ENCODE results near the gene TFAP2E.

The TFAP2E gene

DNA sequence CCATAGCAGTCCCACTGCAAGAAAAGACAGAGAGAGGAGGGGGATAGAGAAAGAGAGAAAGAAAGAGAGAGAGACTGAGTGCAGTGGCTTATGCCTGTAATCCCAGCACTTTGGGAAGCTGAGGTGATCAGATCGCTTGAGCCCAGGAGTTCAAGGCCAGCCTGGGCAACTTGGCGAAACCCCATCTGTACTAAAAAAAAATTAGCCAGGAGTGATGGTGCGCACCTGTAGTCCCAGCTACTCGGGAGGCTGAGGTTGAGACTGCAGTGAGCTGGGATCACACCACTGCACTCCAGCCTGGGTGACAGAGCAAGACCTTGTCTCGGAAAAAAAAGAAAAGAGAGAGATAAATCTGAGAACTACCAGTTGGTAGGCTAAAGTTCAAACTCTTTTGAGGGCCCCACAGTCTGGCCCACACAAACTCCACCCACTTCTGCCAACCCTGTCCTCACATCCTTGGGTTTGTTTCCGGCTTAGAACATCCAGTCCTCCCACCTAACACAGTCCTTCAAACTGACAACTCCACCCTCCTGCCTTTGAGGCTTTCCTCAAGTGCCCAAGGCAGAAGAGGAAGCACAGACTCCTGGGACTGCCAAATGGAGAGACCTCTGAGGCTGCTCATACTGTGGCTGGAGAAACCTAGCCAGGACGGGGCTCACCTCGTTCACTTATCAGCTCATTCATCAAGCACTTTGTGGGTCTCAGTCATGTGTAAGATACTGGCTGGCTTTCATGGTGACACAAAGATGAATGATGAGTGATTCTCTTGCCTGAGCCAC is 20.1 kb downstream of the TFAP2E start:
- H3K9ac ChIP-seq (ENCODE audit: low read depth, low read length): no peak overlapping the region
- no peaks in the 10 kb centered on the region for H3K9me3 ChIP-seq (ENCODE audit: insufficient read depth, low read depth, low read length)
- H3K27me3 ChIP-seq (ENCODE audit: insufficient read depth, low read length): no peaks in the 10 kb centered on the region
- H3K36me3 ChIP-seq (ENCODE audit: insufficient read depth, low read depth, low read length): no peaks in the 10 kb centered on the region
- no peak overlapping the region for H3K4me3 ChIP-seq (ENCODE audit: low read length)
- no peak overlapping the region for H3K27ac ChIP-seq (ENCODE audit: low read length)
- no peaks in the 10 kb centered on the region for H3K4me1 ChIP-seq (ENCODE audit: insufficient read depth, low read length)

- no peak overlapping the region for H3K9ac ChIP-seq (ENCODE audit: low read depth, low read length)
- H3K9me3 ChIP-seq (ENCODE audit: insufficient read depth, low read depth, low read length): no peaks in the 10 kb centered on the region
- no peak overlapping the region for H3K4me3 ChIP-seq (ENCODE audit: low read length)
- no peak overlapping the region for H3K27ac ChIP-seq (ENCODE audit: low read length)
- H3K4me1 ChIP-seq (ENCODE audit: insufficient read depth, low read length): no peaks in the 10 kb centered on the region
- H3K27me3 ChIP-seq (ENCODE audit: insufficient read depth, low read length): no peaks in the 10 kb centered on the region
- peaks cover 2% of the 10 kb centered on the region; the same call in 1 of the 2 replicates for H3K36me3 ChIP-seq (ENCODE audit: insufficient read depth, low read depth, low read length)
Measured at GRCh38 chr1:35594005-35594760, 21.1 kb downstream of the TFAP2E start.

DNA sequence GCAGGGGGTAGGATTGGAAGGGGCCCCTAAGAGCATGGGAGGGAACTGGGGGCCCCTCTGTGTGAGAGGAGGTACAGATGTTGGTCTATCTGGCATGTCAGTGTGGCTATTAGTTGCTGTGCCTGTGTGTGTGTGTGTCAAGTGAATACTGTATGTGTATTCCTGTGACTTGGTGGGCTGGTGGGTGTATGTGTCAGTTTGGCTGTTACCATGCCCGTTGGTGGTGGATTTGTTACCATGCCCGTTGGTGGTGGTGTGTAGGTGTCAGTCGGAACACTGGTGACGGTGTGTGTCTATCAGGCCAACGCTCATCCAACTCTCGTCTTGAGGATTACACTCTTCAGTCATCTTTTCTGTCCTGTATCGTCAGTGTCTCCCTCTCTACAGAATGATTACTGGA is 22.6 kb downstream of the TFAP2E start:
- H3K9me3 ChIP-seq (ENCODE audit: insufficient read depth, low read depth, low read length): no peaks in the 10 kb centered on the region

GRCh38 chr1:35597870-35598269 is 24.8 kb downstream of the TFAP2E start:
- Histone ChIP-seq H3K27me3 (ENCODE audit: insufficient read depth, low read length) (no peaks in the 10 kb centered on the region), H3K27ac (ENCODE audit: low read length) (no peak overlapping the region), H3K4me1 (ENCODE audit: insufficient read depth, low read length) (no peaks in the 10 kb centered on the region), H3K36me3 (ENCODE audit: insufficient read depth, low read depth, low read length) (peaks cover 35% of the 10 kb centered on the region), H3K9ac (ENCODE audit: low read depth, low read length) (no peak overlapping the region), H3K9me3 (ENCODE audit: insufficient read depth, low read depth, low read length) (no peaks in the 10 kb centered on the region), H3K4me3 (ENCODE audit: low read length) (no peak overlapping the region)

More for the DNA sequence above, 22.6 kb downstream of the TFAP2E start:
- no peak overlapping the region for H3K9ac ChIP-seq (ENCODE audit: low read depth, low read length)
- H3K27ac ChIP-seq (ENCODE audit: low read length): no peak overlapping the region
- H3K4me1 ChIP-seq (ENCODE audit: insufficient read depth, low read length): no peaks in the 10 kb centered on the region
- no peaks in the 10 kb centered on the region for H3K27me3 ChIP-seq (ENCODE audit: insufficient read depth, low read length)
- peaks cover 16% of the 10 kb centered on the region for H3K36me3 ChIP-seq (ENCODE audit: insufficient read depth, low read depth, low read length)
- H3K4me3 ChIP-seq (ENCODE audit: low read length): no peak overlapping the region

- no peaks in the 10 kb centered on the region for H3K4me1 ChIP-seq (ENCODE audit: insufficient read depth, low read length)
- H3K36me3 ChIP-seq (ENCODE audit: insufficient read depth, low read depth, low read length): peaks cover 46% of the 10 kb centered on the region
- no peaks in the 10 kb centered on the region for H3K9me3 ChIP-seq (ENCODE audit: insufficient read depth, low read depth, low read length)
- H3K4me3 ChIP-seq (ENCODE audit: low read length): no peak overlapping the region
- no peak overlapping the region for H3K27ac ChIP-seq (ENCODE audit: low read length)
- H3K9ac ChIP-seq (ENCODE audit: low read depth, low read length): no peak overlapping the region
- no peaks in the 10 kb centered on the region for H3K27me3 ChIP-seq (ENCODE audit: insufficient read depth, low read length)
Measured at GRCh38 chr1:35598895-35599294, 25.8 kb downstream of the TFAP2E start.

DNA sequence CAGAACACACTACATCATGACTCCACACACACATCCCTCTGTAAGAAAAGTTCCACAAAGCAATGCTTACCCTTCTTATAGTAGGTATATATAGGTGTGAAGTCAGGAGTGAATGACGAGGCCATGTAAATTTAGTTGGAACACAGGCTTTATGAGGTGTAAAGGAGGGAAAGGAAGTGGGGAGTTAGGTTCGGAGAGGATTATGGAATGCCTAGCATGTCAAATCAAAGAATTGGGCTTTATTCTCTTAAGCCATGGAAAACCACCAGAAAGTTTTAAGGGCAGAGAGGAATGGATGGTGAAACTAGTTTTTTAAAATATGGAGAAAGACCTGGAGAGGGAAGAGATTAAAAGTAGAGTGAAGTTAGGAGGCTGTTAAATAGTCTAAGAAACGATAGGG is 26.3 kb downstream of the TFAP2E start:
- Histone ChIP-seq H3K4me3 (ENCODE audit: low read length) (no peak overlapping the region), H3K9ac (ENCODE audit: low read depth, low read length) (no peak overlapping the region), H3K4me1 (ENCODE audit: insufficient read depth, low read length) (no peaks in the 10 kb centered on the region), H3K36me3 (ENCODE audit: insufficient read depth, low read depth, low read length) (peaks cover 51% of the 10 kb centered on the region), H3K27me3 (ENCODE audit: insufficient read depth, low read length) (no peaks in the 10 kb centered on the region), H3K27ac (ENCODE audit: low read length) (no peak overlapping the region), H3K9me3 (ENCODE audit: insufficient read depth, low read depth, low read length) (no peaks in the 10 kb centered on the region)

- Histone ChIP-seq H3K27ac (ENCODE audit: low read length) (no peak overlapping the region), H3K36me3 (ENCODE audit: insufficient read depth, low read depth, low read length) (peaks cover 63% of the 10 kb centered on the region)
Measured at GRCh38 chr1:35600593-35600992, 27.5 kb downstream of the TFAP2E start.

GRCh38 chr1:35603468-35603867 is 30.4 kb downstream of the TFAP2E start:
- H3K27me3 ChIP-seq (ENCODE audit: insufficient read depth, low read length): no peaks in the 10 kb centered on the region
- no peak overlapping the region for H3K4me3 ChIP-seq (ENCODE audit: low read length)
- no peaks in the 10 kb centered on the region; the same call in 1 of the 2 replicates for H3K4me1 ChIP-seq (ENCODE audit: insufficient read depth, low read length)
- H3K9ac ChIP-seq (ENCODE audit: low read depth, low read length): no peak overlapping the region
- no peak overlapping the region for H3K27ac ChIP-seq (ENCODE audit: low read length)
- no peaks in the 10 kb centered on the region for H3K9me3 ChIP-seq (ENCODE audit: insufficient read depth, low read depth, low read length)
- H3K36me3 ChIP-seq (ENCODE audit: insufficient read depth, low read depth, low read length): peaks cover 86% of the 10 kb centered on the region

More at GRCh38 chr1:35600593-35600992, 27.5 kb downstream of the TFAP2E start:
- Histone ChIP-seq H3K9me3 (ENCODE audit: insufficient read depth, low read depth, low read length) (no peaks in the 10 kb centered on the region), H3K27me3 (ENCODE audit: insufficient read depth, low read length) (no peaks in the 10 kb centered on the region), H3K9ac (ENCODE audit: low read depth, low read length) (no peak overlapping the region), H3K4me3 (ENCODE audit: low read length) (no peak overlapping the region), H3K4me1 (ENCODE audit: insufficient read depth, low read length) (no peaks in the 10 kb centered on the region; the same call in 1 of the 2 replicates)

- peaks cover 91% of the 10 kb centered on the region for H3K36me3 ChIP-seq (ENCODE audit: insufficient read depth, low read depth, low read length)
- no peak overlapping the region for H3K9ac ChIP-seq (ENCODE audit: low read depth, low read length)
- H3K27ac ChIP-seq (ENCODE audit: low read length): no peak overlapping the region
- H3K9me3 ChIP-seq (ENCODE audit: insufficient read depth, low read depth, low read length): no peaks in the 10 kb centered on the region
- no peak overlapping the region for H3K4me3 ChIP-seq (ENCODE audit: low read length)
- no peaks in the 10 kb centered on the region for H3K27me3 ChIP-seq (ENCODE audit: insufficient read depth, low read length)
- no peaks in the 10 kb centered on the region; the same call in 1 of the 2 replicates for H3K4me1 ChIP-seq (ENCODE audit: insufficient read depth, low read length)
Measured at GRCh38 chr1:35603941-35604340, 30.8 kb downstream of the TFAP2E start.

DNA sequence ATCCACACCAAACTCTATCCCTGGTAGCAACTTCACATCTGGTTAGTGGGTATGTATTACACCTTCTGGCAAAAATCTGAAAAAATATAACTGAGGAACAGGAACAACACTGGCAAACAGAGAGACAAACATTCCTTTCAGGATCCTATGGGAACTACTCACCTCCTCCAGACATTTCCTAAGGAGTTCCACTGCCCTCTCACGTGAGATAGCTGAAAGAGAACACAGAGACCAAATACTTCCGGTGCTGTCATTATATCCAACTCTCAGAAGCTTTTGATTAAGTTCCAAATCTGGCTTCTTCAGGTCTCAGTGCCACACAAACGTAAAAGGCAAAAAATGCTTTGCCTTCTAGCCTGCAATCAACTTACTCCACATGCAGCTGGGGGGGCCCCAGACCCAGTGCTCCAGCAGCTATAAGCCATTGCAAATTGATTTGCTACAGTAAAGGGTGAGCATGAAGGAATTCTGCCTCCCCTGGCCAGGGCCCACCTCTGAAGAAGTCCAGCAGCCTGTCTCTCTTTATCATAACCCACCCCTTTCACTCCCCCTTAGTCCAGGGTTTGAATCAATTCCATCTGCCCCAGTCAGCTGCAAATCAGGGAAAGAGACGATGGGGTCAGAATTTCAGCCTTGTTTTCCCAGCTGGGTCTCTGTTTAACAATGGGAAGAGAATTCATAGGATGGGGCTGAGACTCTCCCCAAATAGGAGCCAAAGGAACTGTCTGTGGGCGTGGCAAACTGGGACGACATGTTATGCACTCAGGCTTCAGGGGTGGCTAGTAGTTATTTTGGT is 32.2 kb downstream of the TFAP2E start:
- no peak overlapping the region for H3K27ac ChIP-seq (ENCODE audit: low read length)
- no peaks in the 10 kb centered on the region; the same call in 1 of the 2 replicates for H3K4me1 ChIP-seq (ENCODE audit: insufficient read depth, low read length)

GRCh38 chr1:35605867-35606182 is 32.7 kb downstream of the TFAP2E start:
- no peak overlapping the region for H3K27ac ChIP-seq (ENCODE audit: low read length)
- no peak overlapping the region for H3K9ac ChIP-seq (ENCODE audit: low read depth, low read length)
- no peaks in the 10 kb centered on the region for H3K9me3 ChIP-seq (ENCODE audit: insufficient read depth, low read depth, low read length)
- H3K36me3 ChIP-seq (ENCODE audit: insufficient read depth, low read depth, low read length): peaks cover 85% of the 10 kb centered on the region
- no peaks in the 10 kb centered on the region; the same call in 1 of the 2 replicates for H3K4me1 ChIP-seq (ENCODE audit: insufficient read depth, low read length)
- H3K4me3 ChIP-seq (ENCODE audit: low read length): no peak overlapping the region
- H3K27me3 ChIP-seq (ENCODE audit: insufficient read depth, low read length): no peaks in the 10 kb centered on the region

More for the DNA sequence above, 32.2 kb downstream of the TFAP2E start:
- Histone ChIP-seq H3K9me3 (ENCODE audit: insufficient read depth, low read depth, low read length) (no peaks in the 10 kb centered on the region), H3K27me3 (ENCODE audit: insufficient read depth, low read length) (no peaks in the 10 kb centered on the region), H3K36me3 (ENCODE audit: insufficient read depth, low read depth, low read length) (peaks cover 90% of the 10 kb centered on the region), H3K9ac (ENCODE audit: low read depth, low read length) (no peak overlapping the region), H3K4me3 (ENCODE audit: low read length) (no peak overlapping the region)
